ENCODE results near the gene KRTAP5-5. TPM values are rescaled to one million over a fixed set of nuclear protein-coding genes. Genes with fewer than 3 reads are reported as not detected.
"Not testable (repeated sequence)": the region's sequence is repeated elsewhere in the genome, so short reads cannot be mapped to it uniquely, and the experiment has no call there.

Gene KRTAP5-5
- total RNA-seq (2014; rRNA removed; shearing (Covaris generic)): not detected in 2 replicates
- polyA plus RNA-seq (2015; cell fraction: cytosol; rRNA removed): not detected in 2 replicates
- polyA plus RNA-seq (2015; cell fraction: nucleus; rRNA removed): not detected in 2 replicates

GRCh38 chr11:1629326-1630185 is at the start of gene KRTAP5-5:
KRTAP5-5 (plus strand) TSS chr11:1629775; CDS start chr11:1629841, 66 bp downstream.
- no peak for DNase-seq (ENCODE audit: low read depth)

GRCh38 chr11:1581976-1582375 is 47.6 kb upstream of the KRTAP5-5 start:
- no peak for DNase-seq (ENCODE audit: low read depth)

- not testable (repeated sequence) for DNase-seq (ENCODE audit: low read depth)
Observed at GRCh38 chr11:1582909-1583308, 46.7 kb upstream of the KRTAP5-5 start.

- not testable (repeated sequence) for DNase-seq (ENCODE audit: low read depth)
Observed at GRCh38 chr11:1584661-1585370, 44.8 kb upstream of the KRTAP5-5 start, which contains the start of gene KRTAP5-1. KRTAP5-1 (minus strand) TSS chr11:1585283; CDS start chr11:1585249, 34 bp downstream.

- DNase-seq (ENCODE audit: low read depth): no peak
Observed at GRCh38 chr11:1586699-1587098, 42.9 kb upstream of the KRTAP5-5 start.

- not testable (repeated sequence) for DNase-seq (ENCODE audit: low read depth)
Observed at GRCh38 chr11:1589191-1589963, 40.2 kb upstream of the KRTAP5-5 start.

- no peak for DNase-seq (ENCODE audit: low read depth)
Observed at GRCh38 chr11:1589996-1590395, 39.6 kb upstream of the KRTAP5-5 start.

GRCh38 chr11:1592628-1593027 is 36.9 kb upstream of the KRTAP5-5 start:
- no peak for DNase-seq (ENCODE audit: low read depth)

- DNase-seq (ENCODE audit: low read depth): not testable (repeated sequence)
Observed at GRCh38 chr11:1595994-1596575, 33.5 kb upstream of the KRTAP5-5 start.

GRCh38 chr11:1596576-1597121 is 32.9 kb upstream of the KRTAP5-5 start:
- DNase-seq (ENCODE audit: low read depth): not testable (repeated sequence)

- no peak for DNase-seq (ENCODE audit: low read depth)
Observed at GRCh38 chr11:1597331-1597993, 32.1 kb upstream of the KRTAP5-5 start.

- DNase-seq (ENCODE audit: low read depth): no peak
Observed at GRCh38 chr11:1597994-1598380, 31.6 kb upstream of the KRTAP5-5 start, which contains the start of gene KRTAP5-2. KRTAP5-2 (minus strand) TSS chr11:1598294; CDS start chr11:1598250, 44 bp downstream.

- DNase-seq (ENCODE audit: low read depth): not testable (repeated sequence)
Observed at GRCh38 chr11:1598406-1598805, 31.2 kb upstream of the KRTAP5-5 start.

- no peak for DNase-seq (ENCODE audit: low read depth)
Observed at GRCh38 chr11:1598816-1599215, 30.8 kb upstream of the KRTAP5-5 start.

GRCh38 chr11:1600626-1601025 is 28.9 kb upstream of the KRTAP5-5 start:
- no peak for DNase-seq (ENCODE audit: low read depth)

- DNase-seq (ENCODE audit: low read depth): not testable (repeated sequence)
Observed at GRCh38 chr11:1601663-1602062, 27.9 kb upstream of the KRTAP5-5 start.

GRCh38 chr11:1603629-1604028 is 25.9 kb upstream of the KRTAP5-5 start:
- DNase-seq (ENCODE audit: low read depth): no peak

GRCh38 chr11:1604181-1604580 is 25.4 kb upstream of the KRTAP5-5 start:
- no peak for DNase-seq (ENCODE audit: low read depth)

GRCh38 chr11:1604711-1605110 is 24.9 kb upstream of the KRTAP5-5 start:
- no peak for DNase-seq (ENCODE audit: low read depth)

GRCh38 chr11:1605923-1606322 is 23.7 kb upstream of the KRTAP5-5 start:
- not testable (repeated sequence) for DNase-seq (ENCODE audit: low read depth)
